ENCODE data around the gene DNM2. TPM values are rescaled to one million over a fixed set of nuclear protein-coding genes. Genes with fewer than 3 reads are reported as not detected.

Gene DNM2
- total RNA-seq, 1 donor from 2014 or later = 32.5 TPM

Small RNA genes lying within 50 kb of the gene (small RNA-seq; reads per million reads assigned to genes)
- gene MIR199A1 (ENCODE audit: low replicate concordance) (0.08 reads per million), gene MIR4748 (ENCODE audit: low replicate concordance) (not detected), gene MIR638 (ENCODE audit: low replicate concordance) (not detected), gene MIR6793 (ENCODE audit: low replicate concordance) (0.08 reads per million)

Other genes starting within 250 kb of the DNM2 start
- 40.6 TPM for gene KEAP1, start 214.7 kb upstream of the DNM2 start, total RNA-seq
- gene S1PR5, start 200.6 kb upstream of the DNM2 start, total RNA-seq = under 0.01 TPM
- 8.6 TPM for gene ATG4D, start 174.2 kb upstream of the DNM2 start, total RNA-seq
- gene KRI1, start 152.1 kb upstream of the DNM2 start, total RNA-seq = 3.2 TPM
- 46.7 TPM for gene CDKN2D, start 149.1 kb upstream of the DNM2 start, total RNA-seq
- not detected for gene AP1M2, start 130.8 kb upstream of the DNM2 start, total RNA-seq
- 33.4 TPM for gene SLC44A2, start 92.5 kb upstream of the DNM2 start, total RNA-seq
- 148 TPM for gene ILF3, start 63.7 kb upstream of the DNM2 start, total RNA-seq
- gene QTRT1, start 16.6 kb upstream of the DNM2 start, total RNA-seq = 31.7 TPM
- gene TMED1, start 118.1 kb downstream of the DNM2 start, total RNA-seq = 8.1 TPM
- gene C19orf38, start 130.3 kb downstream of the DNM2 start, total RNA-seq = not detected
- gene CARM1, start 153.5 kb downstream of the DNM2 start, total RNA-seq = 17.9 TPM
- gene YIPF2, start 210.6 kb downstream of the DNM2 start, total RNA-seq = 17.9 TPM
- gene TIMM29, start 210.7 kb downstream of the DNM2 start, total RNA-seq = 23.8 TPM
- 88.8 TPM for gene SMARCA4, start 243.0 kb downstream of the DNM2 start, total RNA-seq

Data from temporal lobe (tissue), 2 donors.